NT2/D1 (cell line): ENCODE measurements around the gene RIMS4.

Experiments
- YY1 ChIP-seq: IDR thresholded peaks from 2 replicates; pipeline ENCODE4 v1.6.1; 2011; ENCODE audit not compliant: insufficient read length, insufficient read depth
- ZNF274 ChIP-seq: IDR thresholded peaks from 2 replicates; pipeline ENCODE4 v1.6.1; 2011; ENCODE audit warnings: mild to moderate bottlenecking, low read depth, low read length

- TF ChIP-seq ZNF274 (no peak), YY1 (no peak)
Measured at GRCh38 chr20:44796758-44797457, 13.4 kb downstream of the RIMS4 start.
